LNCaP clone FGC (cell line): ENCODE results near the gene NAT14.

ENCODE experiments used
- DNase-seq: peaks from one replicate; pipeline ENCODE4 v3.0.0-alpha.2; 2011; ENCODE audit warnings: low read depth
- H3K4me3 ChIP-seq: 2 replicates; pipeline ENCODE4 v1.5.1; 2011; ENCODE audit warnings: mild to moderate bottlenecking, low read depth, low read length, control low read depth
- TF ChIP-seq, protein P1 (sequence below): IDR thresholded peaks from 2 replicates; pipeline ENCODE4 v1.5.1; 2012; ENCODE audit warnings: mild to moderate bottlenecking; ENCODE audit not compliant: control insufficient read depth, insufficient read depth; ENCODE audit errors: extremely low read depth

Gene NAT14

DNA sequence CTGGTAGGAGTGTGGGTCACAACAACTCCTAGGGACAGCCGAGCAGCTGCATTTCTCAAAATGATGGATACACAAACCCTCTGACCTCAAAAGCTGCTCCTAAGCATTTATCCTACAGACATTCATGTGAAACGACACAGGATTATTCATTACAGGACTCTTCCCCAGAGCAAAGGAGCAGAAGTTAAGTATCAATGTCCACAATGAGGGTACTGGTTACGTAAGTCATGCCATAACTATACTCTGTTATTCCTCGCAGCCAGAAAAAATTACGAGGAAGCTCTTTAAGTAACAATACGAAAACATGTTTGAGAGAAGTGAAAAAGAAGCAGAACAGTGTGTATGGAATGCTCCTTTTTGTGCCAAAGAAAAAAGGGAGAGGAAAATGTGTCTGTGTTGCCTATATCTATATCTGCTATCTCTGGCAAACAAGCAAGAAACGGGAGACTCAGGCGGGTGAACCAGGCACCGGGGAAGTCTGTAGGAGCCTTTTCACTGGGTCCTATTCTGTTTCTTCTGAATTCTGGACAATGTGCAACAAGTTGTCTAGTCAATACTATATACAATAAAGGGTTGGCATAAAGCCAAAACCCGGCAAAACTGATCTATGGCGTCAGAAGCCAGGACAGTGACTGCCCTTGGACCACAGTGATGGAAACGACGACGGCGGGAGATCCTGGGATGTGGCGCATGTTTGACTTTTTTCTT, 24.9 kb upstream of the NAT14 start:
- no peak for DNase-seq
- TF ChIP-seq, protein P1, sequence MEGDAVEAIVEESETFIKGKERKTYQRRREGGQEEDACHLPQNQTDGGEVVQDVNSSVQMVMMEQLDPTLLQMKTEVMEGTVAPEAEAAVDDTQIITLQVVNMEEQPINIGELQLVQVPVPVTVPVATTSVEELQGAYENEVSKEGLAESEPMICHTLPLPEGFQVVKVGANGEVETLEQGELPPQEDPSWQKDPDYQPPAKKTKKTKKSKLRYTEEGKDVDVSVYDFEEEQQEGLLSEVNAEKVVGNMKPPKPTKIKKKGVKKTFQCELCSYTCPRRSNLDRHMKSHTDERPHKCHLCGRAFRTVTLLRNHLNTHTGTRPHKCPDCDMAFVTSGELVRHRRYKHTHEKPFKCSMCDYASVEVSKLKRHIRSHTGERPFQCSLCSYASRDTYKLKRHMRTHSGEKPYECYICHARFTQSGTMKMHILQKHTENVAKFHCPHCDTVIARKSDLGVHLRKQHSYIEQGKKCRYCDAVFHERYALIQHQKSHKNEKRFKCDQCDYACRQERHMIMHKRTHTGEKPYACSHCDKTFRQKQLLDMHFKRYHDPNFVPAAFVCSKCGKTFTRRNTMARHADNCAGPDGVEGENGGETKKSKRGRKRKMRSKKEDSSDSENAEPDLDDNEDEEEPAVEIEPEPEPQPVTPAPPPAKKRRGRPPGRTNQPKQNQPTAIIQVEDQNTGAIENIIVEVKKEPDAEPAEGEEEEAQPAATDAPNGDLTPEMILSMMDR: no peak
- H3K4me3 ChIP-seq: peak overlapping the region; percentile 99

GRCh38 chr19:55460670-55461258, 24.2 kb upstream of the NAT14 start:
- peak; percentile 55 for DNase-seq
- peak overlapping the region; percentile 99 for H3K4me3 ChIP-seq
- TF ChIP-seq, protein P1: no peak

DNA sequence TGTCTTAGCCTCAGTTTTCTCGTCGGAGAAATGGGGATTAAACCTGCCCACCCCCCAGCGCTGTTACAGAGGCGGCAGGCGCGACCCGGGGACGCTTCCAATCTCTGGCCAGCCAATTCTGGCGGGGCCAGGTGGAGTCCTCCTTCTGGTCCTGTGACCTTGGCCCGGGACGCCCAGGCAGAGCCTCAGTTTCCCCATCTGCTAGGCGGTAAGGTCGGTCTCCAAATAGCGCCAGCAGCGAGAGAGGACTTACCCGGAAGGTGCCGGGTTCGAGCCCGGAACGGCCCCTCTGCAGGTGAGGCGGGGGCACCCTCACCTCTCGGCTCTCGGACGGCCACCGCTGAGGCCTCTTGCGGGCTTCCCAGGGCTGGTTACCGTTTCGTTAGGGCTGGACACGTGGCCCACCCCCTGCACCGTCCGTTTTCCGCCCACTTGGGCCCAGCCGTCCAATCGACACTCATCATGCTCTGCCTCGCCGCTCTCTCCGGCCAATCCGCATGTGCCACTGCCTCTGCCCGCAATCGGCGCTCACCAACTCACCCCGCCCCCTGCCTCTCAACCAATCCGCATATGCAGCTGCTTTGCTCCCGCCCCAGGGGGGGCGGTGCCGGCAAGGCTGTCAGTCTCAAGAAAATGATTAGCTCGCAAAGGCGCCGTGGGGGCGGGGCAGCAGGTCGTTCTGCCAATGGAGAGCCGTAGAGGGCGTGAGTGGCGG, 23.6 kb upstream of the NAT14 start, which contains the start of gene ISOC2:
Gene ISOC2, minus strand, starts transcription at position 384 of the 715 bp plus-strand sequence. CDS start 5,156 bp downstream, outside the sequence.
- peak within 1 kb of the TSS; percentile 99 for H3K4me3 ChIP-seq
- TF ChIP-seq, protein P1: no peak
- peak; percentile 99 for DNase-seq

GRCh38 chr19:55461974-55462626, 22.9 kb upstream of the NAT14 start:
- DNase-seq: no peak
- TF ChIP-seq, protein P1: no peak
- H3K4me3 ChIP-seq: peak overlapping the region; percentile 99

GRCh38 chr19:55462722-55463121, 22.3 kb upstream of the NAT14 start:
- no peak for DNase-seq
- no peak overlapping the region; the same call in 1 of the 2 replicates for H3K4me3 ChIP-seq
- TF ChIP-seq, protein P1: no peak

GRCh38 chr19:55463583-55464031, 21.4 kb upstream of the NAT14 start:
- no peak overlapping the region for H3K4me3 ChIP-seq
- no peak for DNase-seq
- TF ChIP-seq, protein P1: no peak
